Activated naive CD4-positive, alpha-beta T cell treated with anti-CD3 and anti-CD28 coated beads for 36 hours (primary cell): ENCODE data around the gene TRMT1. TPM values are rescaled to one million over a fixed set of nuclear protein-coding genes. Genes with fewer than 3 reads are reported as not detected.

Source experiments
- CTCF ChIA-PET: fragments of 350-600 bp; sonication (Branson Sonifier 250); formaldehyde crosslinking; loops from one replicate; lab custom pipeline; 2021; ENCODE audit warnings: antibody characterized with exemption; lab: Charles Lee
- DNase-seq: peaks from one replicate; pipeline ENCODE4 v3.0.0-alpha.2; 2020
- H3K27ac Mint-ChIP-seq: one replicate; pipeline ENCODE4 v1.8.0; 2021; ENCODE audit warnings: mild to moderate bottlenecking, mixed read lengths
- H3K27me3 Mint-ChIP-seq: one replicate; pipeline ENCODE4 v1.8.0; 2021; ENCODE audit warnings: low read depth, mixed read lengths
- H3K36me3 Mint-ChIP-seq: one replicate; pipeline ENCODE4 v1.8.0; 2021; ENCODE audit warnings: low read depth, mixed read lengths
- H3K4me1 Mint-ChIP-seq: one replicate; pipeline ENCODE4 v1.8.0; 2021; ENCODE audit warnings: low read depth, mixed read lengths
- H3K4me3 Mint-ChIP-seq: one replicate; pipeline ENCODE4 v1.8.0; 2021; ENCODE audit warnings: mild to moderate bottlenecking, moderate library complexity, mixed read lengths
- H3K9me3 Mint-ChIP-seq: one replicate; pipeline ENCODE4 v1.8.0; 2021; ENCODE audit warnings: mixed read lengths
- intact Hi-C: fragments of 100-400 bp; cut with micrococcal nuclease; formaldehyde crosslinking; loops from one replicate; pipeline ENCODE4 v1.15.1; 2023
- total RNA-seq, 2 experiments: library from RNA; stranded (reverse); gene quantifications; one replicate each; pipeline ENCODE4 v1.2.3, GENCODE V29; 2021

TRMT1 gene
- total RNA-seq, 2 experiments from 2014 or later, result 55.8 to 59.6 TPM

DNA sequence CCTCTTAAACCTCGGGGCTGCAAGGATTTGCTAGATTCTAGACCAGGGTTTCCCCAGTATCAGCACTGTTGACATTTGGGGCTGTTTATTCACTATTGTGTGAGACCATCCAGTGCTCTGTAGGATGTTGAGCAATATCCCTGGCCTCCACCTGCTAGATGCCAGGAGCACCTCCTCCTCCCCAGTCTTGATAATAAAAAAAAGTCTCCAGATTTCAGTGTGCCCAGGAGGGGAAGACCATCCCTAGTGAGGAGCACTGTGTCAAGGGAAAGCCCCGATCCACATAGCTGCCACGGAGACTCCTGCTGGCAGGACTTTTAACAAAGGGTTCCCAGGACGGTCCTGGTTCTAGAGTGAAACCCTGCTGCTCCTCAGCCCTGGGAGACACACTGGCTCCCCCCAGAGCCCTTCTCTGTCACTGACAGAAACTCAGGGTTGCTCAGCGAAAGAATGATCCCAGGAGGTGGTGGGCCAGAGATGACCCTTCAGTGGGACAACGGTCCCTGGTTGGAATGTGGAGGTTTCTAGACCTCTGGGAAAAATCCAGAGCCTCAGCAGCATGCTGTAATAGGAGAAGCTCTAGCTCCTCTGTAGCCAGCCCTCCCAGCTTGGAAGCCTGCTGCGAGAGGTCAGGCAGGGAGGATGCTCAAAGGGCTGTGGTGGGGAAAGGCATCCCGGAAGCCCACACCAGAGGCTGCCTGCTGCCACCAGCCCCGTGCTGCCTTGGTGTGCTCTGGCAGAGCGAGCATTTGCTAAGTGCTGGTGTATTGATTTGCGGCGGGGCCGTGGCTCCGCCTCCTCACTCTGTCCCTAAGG is 34.1 kb downstream of the TRMT1 start:
- no peak overlapping the region for H3K27ac Mint-ChIP-seq
- no peak overlapping the region for H3K4me3 Mint-ChIP-seq
- H3K4me1 Mint-ChIP-seq, result peaks cover 2% of the 10 kb centered on the region
- H3K27me3 Mint-ChIP-seq, result no peaks in the 10 kb centered on the region
- H3K9me3 Mint-ChIP-seq, result no peaks in the 10 kb centered on the region
- no peaks in the 10 kb centered on the region for H3K36me3 Mint-ChIP-seq
- CTCF ChIA-PET, result interaction anchor here (0.6 to 1.4 kb wide), 3 partner anchors 21 to 115 kb away, joined by 3 to 7 read pairs (median 5); no protein-coding TSS in a partner anchor
- intact Hi-C loops, result no loop called here
- no peak for DNase-seq

DNA sequence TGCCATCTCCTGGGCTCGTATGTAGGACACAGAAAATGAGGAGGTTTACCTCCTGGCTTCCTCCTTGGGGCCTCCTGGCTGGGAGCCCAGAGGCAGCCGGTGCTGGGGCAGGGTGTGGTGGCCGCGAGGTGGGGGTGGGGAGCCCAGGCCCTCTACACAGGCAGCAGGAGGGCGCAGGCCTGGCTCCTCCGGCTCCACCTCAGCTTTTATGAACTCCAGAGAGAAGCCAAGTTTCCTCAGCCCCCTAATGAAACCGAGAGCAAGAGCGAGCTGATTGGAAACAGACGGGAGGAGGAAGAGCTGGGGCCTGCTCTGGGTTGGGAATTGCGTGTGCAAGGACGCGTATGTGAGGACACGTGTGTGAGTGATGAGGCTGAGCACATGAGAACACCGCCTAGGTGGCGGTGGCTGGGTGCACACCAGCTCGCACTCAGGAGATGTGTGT is 37.0 kb downstream of the TRMT1 start:
- peaks cover 2% of the 10 kb centered on the region for H3K4me1 Mint-ChIP-seq
- no peaks in the 10 kb centered on the region for H3K27me3 Mint-ChIP-seq
- H3K4me3 Mint-ChIP-seq, result no peak overlapping the region
- H3K27ac Mint-ChIP-seq, result no peak overlapping the region
- DNase-seq, result no peak
- CTCF ChIA-PET, result interaction anchor here (0.8 to 1.0 kb wide), 2 partner anchors 102 to 222 kb away, joined by 3 to 6 read pairs; no protein-coding TSS in a partner anchor
- H3K9me3 Mint-ChIP-seq, result no peaks in the 10 kb centered on the region
- no peaks in the 10 kb centered on the region for H3K36me3 Mint-ChIP-seq
- intact Hi-C loops, result no loop called here

DNA sequence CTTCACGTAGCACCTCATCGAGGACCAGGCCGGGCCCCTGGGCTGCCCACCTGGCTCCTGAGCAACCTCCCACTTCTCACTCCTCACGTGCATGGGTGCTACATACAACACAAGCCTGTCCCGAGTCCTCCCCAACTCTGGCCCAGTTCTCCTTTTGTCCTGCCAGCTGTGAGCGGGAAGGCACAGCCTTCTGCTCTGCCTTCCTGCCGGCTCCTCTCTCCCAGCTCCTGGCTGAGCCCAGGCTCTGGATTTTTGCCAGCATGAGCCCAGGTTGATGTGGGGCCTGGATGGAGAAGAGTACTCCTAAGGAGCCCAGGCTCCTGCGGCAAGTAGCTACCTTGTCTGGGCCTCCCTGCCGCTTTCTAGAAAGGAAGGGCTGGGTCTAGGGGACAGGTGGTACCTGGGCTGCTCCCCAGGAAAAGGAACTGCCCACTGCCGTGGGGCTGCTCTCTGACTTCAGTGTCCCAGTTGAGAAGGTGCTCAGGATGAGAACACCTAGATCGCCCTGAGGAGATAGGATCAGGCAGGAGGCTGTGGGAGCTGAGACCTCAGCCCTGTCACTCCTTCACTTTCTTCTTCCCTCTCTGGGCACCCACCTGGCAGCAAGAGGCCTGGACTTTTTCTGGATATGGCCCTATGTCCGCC is 37.5 kb downstream of the TRMT1 start:
- intact Hi-C loops, result no loop called here
- Mint-ChIP-seq H3K36me3 (no peaks in the 10 kb centered on the region), H3K4me1 (peaks cover 2% of the 10 kb centered on the region), H3K9me3 (no peaks in the 10 kb centered on the region), H3K4me3 (no peak overlapping the region), H3K27me3 (no peaks in the 10 kb centered on the region), H3K27ac (no peak overlapping the region)
- no peak for DNase-seq
- CTCF ChIA-PET, result interaction anchor here (0.8 to 2.0 kb wide), 3 partner anchors 18 to 114 kb away, joined by 3 to 6 read pairs (median 3); no protein-coding TSS in a partner anchor

DNA sequence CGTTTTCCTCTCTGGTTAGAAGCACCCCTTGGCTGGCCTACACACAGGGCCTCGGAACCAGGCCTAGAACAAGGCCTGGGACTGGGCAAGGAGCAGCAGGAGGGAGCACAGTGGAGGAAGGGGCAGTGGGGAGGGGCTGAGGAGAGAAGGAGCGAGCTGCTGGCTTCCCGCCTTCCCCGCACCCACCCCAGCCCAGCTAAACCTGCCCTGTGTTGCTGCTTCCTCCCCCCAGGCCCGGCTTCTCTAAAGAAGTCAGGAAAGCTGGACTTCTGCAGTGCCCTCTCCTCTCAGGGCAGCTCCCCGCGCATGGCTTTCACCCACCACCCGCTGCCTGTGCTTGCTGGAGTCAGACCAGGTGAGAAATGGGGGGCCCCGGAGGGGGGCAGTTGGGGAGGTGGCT is 38.2 kb downstream of the TRMT1 start:
- Mint-ChIP-seq H3K27ac (no peak overlapping the region), H3K4me1 (peaks cover 2% of the 10 kb centered on the region), H3K4me3 (no peak overlapping the region), H3K9me3 (no peaks in the 10 kb centered on the region), H3K36me3 (no peaks in the 10 kb centered on the region), H3K27me3 (no peaks in the 10 kb centered on the region)
- DNase-seq, result no peak
- CTCF ChIA-PET, result interaction anchor here (0.8 to 2.0 kb wide), 3 partner anchors 17 to 113 kb away, joined by 3 to 6 read pairs (median 3); no protein-coding TSS in a partner anchor
- intact Hi-C loops, result no loop called here

DNA sequence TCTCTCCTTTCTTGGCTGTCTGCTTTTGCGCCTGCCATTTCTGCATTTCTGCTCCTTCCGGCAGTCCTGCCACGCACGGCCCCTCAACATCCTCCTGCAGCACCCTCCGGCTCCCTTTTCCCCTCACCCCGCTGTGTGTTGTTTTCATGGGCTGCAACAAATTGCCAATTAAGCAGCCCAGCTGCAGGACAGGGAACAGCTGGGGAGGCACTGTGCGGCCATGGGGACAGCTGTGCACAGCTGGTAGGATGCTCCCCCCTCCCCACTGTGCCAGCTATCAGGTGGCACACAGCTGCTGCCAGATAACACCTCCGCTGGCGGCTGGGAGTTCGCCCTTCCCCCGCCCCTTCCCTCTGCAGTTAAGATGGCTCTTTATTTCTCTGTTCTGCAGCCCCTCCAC is 39.3 kb downstream of the TRMT1 start:
- CTCF ChIA-PET, result interaction anchor here (2.0 kb wide), 1 partner anchor 16 kb away, joined by 6 read pairs; no protein-coding TSS in a partner anchor
- Mint-ChIP-seq H3K4me1 (peaks cover 2% of the 10 kb centered on the region), H3K4me3 (no peak overlapping the region), H3K27ac (no peak overlapping the region), H3K36me3 (no peaks in the 10 kb centered on the region), H3K9me3 (no peaks in the 10 kb centered on the region), H3K27me3 (no peaks in the 10 kb centered on the region)
- DNase-seq, result no peak
- intact Hi-C loops, result no loop called here

DNA sequence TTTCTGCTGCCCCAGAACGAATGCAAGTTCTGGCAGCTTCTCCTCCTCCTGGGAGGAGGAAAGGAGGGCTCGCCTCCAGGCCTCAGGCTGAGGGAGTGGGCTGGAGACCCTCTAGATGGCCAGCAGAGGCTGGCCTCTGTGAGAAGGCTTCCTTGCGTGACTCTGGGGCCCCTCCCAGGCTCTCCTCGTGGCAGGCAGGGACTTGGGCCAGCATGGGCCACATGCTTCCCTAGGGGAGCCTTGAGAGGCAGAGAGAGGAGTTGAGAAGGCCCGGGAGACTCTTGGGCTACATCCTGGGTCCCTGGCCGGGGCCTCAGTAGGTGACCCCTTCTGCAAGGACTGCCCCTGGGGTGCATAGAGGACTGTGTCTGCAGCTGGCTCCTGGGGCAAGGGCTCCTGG is 39.8 kb downstream of the TRMT1 start:
- no peak overlapping the region for H3K4me3 Mint-ChIP-seq
- intact Hi-C loops, result no loop called here
- no peaks in the 10 kb centered on the region for H3K27me3 Mint-ChIP-seq
- H3K27ac Mint-ChIP-seq, result no peak overlapping the region
- no peaks in the 10 kb centered on the region for H3K9me3 Mint-ChIP-seq
- CTCF ChIA-PET, result interaction anchor here (2.0 kb wide), 1 partner anchor 15 kb away, joined by 6 read pairs; no protein-coding TSS in a partner anchor
- H3K4me1 Mint-ChIP-seq, result peaks cover 2% of the 10 kb centered on the region
- no peaks in the 10 kb centered on the region for H3K36me3 Mint-ChIP-seq
- no peak for DNase-seq

GRCh38 chr19:13076320-13076719 is 40.2 kb downstream of the TRMT1 start:
- DNase-seq, result no peak
- Mint-ChIP-seq H3K27ac (no peak overlapping the region), H3K4me1 (peaks cover 2% of the 10 kb centered on the region), H3K36me3 (no peaks in the 10 kb centered on the region), H3K4me3 (no peak overlapping the region), H3K9me3 (no peaks in the 10 kb centered on the region), H3K27me3 (no peaks in the 10 kb centered on the region)
- CTCF ChIA-PET, result no interaction called here
- intact Hi-C loops, result no loop called here

GRCh38 chr19:13074378-13074777 is 42.2 kb downstream of the TRMT1 start:
- intact Hi-C loops, result no loop called here
- H3K27ac Mint-ChIP-seq, result no peak overlapping the region
- CTCF ChIA-PET, result interaction anchor here (5.1 kb wide), 1 partner anchor 13 kb away, joined by 37 read pairs; no protein-coding TSS in a partner anchor
- H3K4me3 Mint-ChIP-seq, result no peak overlapping the region
- H3K27me3 Mint-ChIP-seq, result no peaks in the 10 kb centered on the region
- H3K9me3 Mint-ChIP-seq, result no peaks in the 10 kb centered on the region
- H3K36me3 Mint-ChIP-seq, result no peaks in the 10 kb centered on the region
- peaks cover 2% of the 10 kb centered on the region for H3K4me1 Mint-ChIP-seq
- DNase-seq, result no peak

DNA sequence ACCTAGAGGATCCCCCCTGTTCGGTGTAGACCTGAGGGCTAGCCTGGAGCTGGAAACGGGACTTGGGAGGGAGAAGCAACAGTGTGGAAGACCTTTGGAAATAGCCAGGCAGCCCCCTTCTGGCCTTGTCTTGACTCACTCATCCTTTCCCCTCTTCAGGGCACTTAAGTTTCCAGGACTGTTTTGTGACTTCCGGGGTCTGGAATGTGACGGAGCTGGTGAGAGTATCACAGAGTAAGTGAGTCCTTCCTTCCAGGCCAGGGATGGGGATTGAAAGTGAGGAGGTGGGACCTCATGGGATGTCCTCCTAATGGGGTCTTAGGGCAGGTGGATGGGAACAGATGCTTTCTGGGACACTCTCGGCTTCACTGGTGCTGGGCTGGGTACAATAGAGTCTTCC is 43.3 kb downstream of the TRMT1 start:
- H3K4me3 Mint-ChIP-seq, result no peak overlapping the region
- H3K27me3 Mint-ChIP-seq, result no peaks in the 10 kb centered on the region
- no peaks in the 10 kb centered on the region for H3K4me1 Mint-ChIP-seq
- intact Hi-C loops, result no loop called here
- no peak for DNase-seq
- no peak overlapping the region for H3K27ac Mint-ChIP-seq
- H3K9me3 Mint-ChIP-seq, result no peaks in the 10 kb centered on the region
- CTCF ChIA-PET, result interaction anchor here (2.1 to 5.1 kb wide), 2 partner anchors 12 to 40 kb away, joined by 7 to 37 read pairs; no protein-coding TSS in a partner anchor
- H3K36me3 Mint-ChIP-seq, result no peaks in the 10 kb centered on the region

GRCh38 chr19:13072188-13072908 is 44.2 kb downstream of the TRMT1 start:
- Mint-ChIP-seq H3K4me3 (no peak overlapping the region), H3K27me3 (no peaks in the 10 kb centered on the region), H3K9me3 (no peaks in the 10 kb centered on the region), H3K27ac (no peak overlapping the region), H3K36me3 (no peaks in the 10 kb centered on the region), H3K4me1 (no peaks in the 10 kb centered on the region)
- no peak for DNase-seq
- CTCF ChIA-PET, result interaction anchor here (2.1 to 5.1 kb wide), 2 partner anchors 11 to 39 kb away, joined by 7 to 37 read pairs; no protein-coding TSS in a partner anchor
- intact Hi-C loops, result no loop called here

DNA sequence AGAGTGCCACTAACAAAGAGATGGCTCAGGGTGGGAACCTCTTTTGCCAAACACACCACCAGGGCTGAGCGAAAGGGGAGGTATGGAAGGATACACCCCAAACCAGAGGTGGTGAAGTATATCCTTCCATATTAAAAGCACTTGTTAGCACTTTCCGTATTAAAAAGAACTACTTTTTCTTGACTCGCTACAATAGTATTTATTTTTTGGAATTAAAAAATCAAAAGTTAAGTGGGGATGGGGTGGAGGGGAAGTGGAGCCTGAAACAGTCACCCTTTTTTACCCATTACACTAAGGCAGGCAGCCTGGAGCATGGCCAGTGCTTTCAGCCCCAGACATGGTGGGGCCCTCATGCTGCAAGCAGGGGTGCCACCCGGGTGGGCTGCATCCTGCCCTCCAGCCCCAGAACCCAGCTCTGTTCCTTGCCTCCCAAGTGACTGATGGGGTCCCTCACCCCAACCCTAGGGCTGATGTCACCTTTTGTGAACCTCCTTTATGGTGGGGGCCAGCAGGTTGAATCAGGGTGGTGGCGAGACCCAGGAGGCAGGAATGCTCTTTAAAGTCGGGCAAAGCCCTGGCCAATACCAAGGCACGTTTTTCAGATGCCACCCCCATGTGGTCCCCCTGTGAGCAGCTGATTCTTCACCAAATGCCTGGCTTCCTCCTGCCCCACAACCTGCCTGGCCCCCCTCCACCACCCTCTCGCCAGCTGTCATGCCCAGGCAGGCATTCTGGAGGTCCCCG is 44.9 kb downstream of the TRMT1 start:
- no peak overlapping the region for H3K4me3 Mint-ChIP-seq
- DNase-seq, result no peak
- no peaks in the 10 kb centered on the region for H3K27me3 Mint-ChIP-seq
- no peaks in the 10 kb centered on the region for H3K4me1 Mint-ChIP-seq
- H3K27ac Mint-ChIP-seq, result no peak overlapping the region
- H3K36me3 Mint-ChIP-seq, result no peaks in the 10 kb centered on the region
- intact Hi-C loops, result no loop called here
- CTCF ChIA-PET, result interaction anchor here (1.0 to 5.1 kb wide), 3 partner anchors 11 to 38 kb away, joined by 3 to 37 read pairs (median 7); no protein-coding TSS in a partner anchor
- H3K9me3 Mint-ChIP-seq, result no peaks in the 10 kb centered on the region
